ENCODE measurements around the gene CLDN34.

CLDN34 gene, protein sequence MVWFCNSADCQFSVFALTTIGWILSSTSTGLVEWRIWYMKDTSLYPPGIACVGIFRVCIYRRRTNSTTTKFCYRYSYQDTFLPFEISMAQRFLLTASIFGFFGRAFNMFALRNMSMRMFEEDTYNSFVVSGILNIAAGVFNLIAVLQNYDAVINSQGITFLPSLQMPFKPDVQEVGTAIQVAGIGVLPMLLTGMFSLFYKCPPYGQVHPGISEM

DNA sequence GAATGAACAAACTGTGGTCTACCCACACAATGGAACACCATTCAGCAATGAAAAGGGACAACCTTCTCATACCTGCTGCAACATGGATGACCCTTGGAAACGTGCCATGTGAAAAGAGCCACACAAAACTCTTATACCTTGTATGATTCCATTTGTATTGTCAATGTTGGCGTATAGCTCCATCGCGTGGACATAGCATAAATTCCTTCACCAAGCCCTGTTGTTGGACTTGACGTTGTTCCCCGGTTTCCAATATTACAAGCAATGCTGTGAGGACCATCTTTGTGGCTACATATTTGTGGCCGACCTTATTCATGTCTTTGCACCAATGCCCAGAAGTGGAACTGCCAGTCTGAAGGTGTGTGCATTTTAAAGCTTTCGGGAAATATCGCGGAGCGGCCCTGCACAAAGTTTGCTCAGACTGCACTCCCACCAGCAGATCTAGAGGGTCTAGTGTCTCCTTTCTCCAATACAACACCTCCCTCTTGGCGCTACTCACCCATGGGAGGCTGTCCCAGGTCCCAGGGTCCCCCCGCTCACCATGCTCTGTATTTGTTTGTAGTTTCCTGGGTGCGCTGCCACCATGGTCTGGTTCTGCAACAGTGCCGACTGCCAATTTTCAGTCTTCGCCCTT lies at the start of gene CLDN34:
TSS of gene CLDN34 (plus strand) at position 584 of the 634 bp plus-strand sequence. CDS start at position 584, 0 bp downstream.
- Histone ChIP-seq H3K9ac (ENCODE audit: low read depth, low read length) (no peak within 1 kb of the TSS), H3K4me3 (ENCODE audit: low read depth, low read length) (no peak within 1 kb of the TSS), H3K4me1 (ENCODE audit: control insufficient read depth, insufficient read depth, low read length) (no peaks in the 10 kb centered on the region), H3K9me3 (ENCODE audit: control insufficient read depth, insufficient read depth, low read length) (no peaks in the 10 kb centered on the region), H3K27ac (ENCODE audit: low read depth, low read length) (no peak within 1 kb of the TSS), H3K27me3 (ENCODE audit: control insufficient read depth, insufficient read depth, low read length) (no peaks in the 10 kb centered on the region), H3K36me3 (ENCODE audit: control insufficient read depth, insufficient read depth, low read length) (no peaks in the 10 kb centered on the region)

DNA sequence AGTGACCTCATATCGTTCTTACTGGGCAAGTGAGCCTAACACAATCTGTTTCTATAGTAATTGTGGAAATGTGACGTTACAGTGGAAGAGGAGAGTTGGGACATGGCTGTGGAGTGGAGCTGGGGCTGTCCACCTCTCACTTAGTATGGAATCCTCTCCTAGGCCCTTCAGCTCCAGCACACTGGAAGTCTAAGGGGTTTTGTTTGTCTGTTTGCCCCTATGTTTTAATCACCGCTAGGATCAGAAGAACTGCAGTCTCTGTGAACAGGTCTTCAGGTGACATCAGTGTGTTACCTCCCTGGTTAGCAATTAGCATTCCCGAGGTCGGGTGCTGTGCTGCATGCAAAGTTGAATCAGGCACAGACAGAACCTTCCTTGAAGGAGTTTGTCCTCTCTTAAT lies 49.3 kb upstream of the CLDN34 start:
- no peak overlapping the region for H3K27ac ChIP-seq (ENCODE audit: low read depth, low read length)
- H3K27me3 ChIP-seq (ENCODE audit: control insufficient read depth, insufficient read depth, low read length): no peaks in the 10 kb centered on the region
- H3K4me3 ChIP-seq (ENCODE audit: low read depth, low read length): no peak overlapping the region
- H3K9ac ChIP-seq (ENCODE audit: low read depth, low read length): no peak overlapping the region
- peaks cover 9% of the 10 kb centered on the region for H3K4me1 ChIP-seq (ENCODE audit: control insufficient read depth, insufficient read depth, low read length)
- no peaks in the 10 kb centered on the region for H3K36me3 ChIP-seq (ENCODE audit: control insufficient read depth, insufficient read depth, low read length)
- no peaks in the 10 kb centered on the region for H3K9me3 ChIP-seq (ENCODE audit: control insufficient read depth, insufficient read depth, low read length)

DNA sequence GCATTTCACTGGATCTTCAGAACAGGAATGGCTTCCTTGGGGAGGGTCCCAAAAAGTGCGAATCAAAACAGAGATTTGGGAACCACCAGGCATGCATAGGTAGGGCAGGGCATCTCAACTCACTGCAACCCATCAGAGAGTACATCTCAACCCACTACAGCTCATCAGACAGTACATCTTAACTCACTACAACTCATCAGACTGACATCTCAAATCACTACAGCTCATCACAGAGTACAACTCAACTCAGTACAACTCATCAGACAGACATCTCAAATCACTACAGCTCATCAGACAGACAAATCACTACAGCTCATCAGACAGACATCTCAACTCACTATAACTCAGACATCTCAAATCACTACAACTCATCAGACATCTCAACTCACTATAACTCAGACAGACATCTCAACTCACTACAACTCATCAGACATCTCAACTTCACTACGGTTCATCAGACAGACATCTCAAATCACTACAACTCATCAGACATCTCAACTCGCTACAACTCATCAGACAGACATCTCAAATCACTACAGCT lies 47.5 kb upstream of the CLDN34 start:
- Histone ChIP-seq H3K9me3 (ENCODE audit: control insufficient read depth, insufficient read depth, low read length) (no peaks in the 10 kb centered on the region), H3K27ac (ENCODE audit: low read depth, low read length) (no peak overlapping the region), H3K4me1 (ENCODE audit: control insufficient read depth, insufficient read depth, low read length) (peaks cover 8% of the 10 kb centered on the region; the same call in 1 of the 2 replicates), H3K4me3 (ENCODE audit: low read depth, low read length) (no peak overlapping the region), H3K36me3 (ENCODE audit: control insufficient read depth, insufficient read depth, low read length) (no peaks in the 10 kb centered on the region), H3K27me3 (ENCODE audit: control insufficient read depth, insufficient read depth, low read length) (no peaks in the 10 kb centered on the region), H3K9ac (ENCODE audit: low read depth, low read length) (no peak overlapping the region)

DNA sequence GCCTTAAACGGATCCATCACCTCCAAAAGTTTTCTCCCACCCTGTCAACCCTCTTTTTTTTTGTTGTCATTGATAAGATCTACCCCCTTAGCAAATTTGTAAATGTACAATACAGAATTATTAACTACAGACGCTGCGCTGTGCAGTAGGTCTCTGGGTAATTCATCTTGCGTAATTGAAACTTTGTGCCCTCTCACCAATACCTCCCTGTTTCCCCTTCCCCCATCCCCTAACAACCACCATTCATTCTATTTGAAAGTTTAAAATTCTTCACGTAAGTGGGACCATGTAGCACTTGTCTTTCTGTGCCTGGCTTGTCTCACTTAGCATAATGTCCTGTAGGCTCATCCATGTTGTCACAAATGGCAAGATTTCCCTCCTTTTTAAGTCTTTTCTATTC lies 45.8 kb upstream of the CLDN34 start:
- no peak overlapping the region for H3K27ac ChIP-seq (ENCODE audit: low read depth, low read length)

DNA sequence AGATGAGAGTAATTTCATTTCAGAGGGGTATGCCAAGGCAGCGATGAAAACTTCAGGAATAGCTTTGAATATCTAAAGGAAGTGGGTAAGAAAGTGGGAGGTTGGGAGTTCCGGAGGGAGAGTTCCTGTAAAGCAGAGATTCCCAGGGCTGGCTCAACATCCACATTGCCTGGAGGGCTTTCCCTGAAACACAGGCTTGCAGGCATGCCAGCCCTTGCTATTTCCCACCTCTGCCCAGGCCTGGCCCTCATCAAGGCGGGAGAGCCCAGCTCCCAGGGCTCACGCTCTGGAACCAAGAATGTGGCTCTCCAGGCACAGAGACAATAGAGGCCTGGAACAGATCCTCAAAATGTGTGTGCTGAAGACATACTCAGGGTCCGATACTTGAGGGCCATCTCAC lies 43.8 kb upstream of the CLDN34 start:
- Histone ChIP-seq H3K36me3 (ENCODE audit: control insufficient read depth, insufficient read depth, low read length) (no peaks in the 10 kb centered on the region), H3K27me3 (ENCODE audit: control insufficient read depth, insufficient read depth, low read length) (no peaks in the 10 kb centered on the region)

More for the DNA sequence above, 45.8 kb upstream of the CLDN34 start:
- Histone ChIP-seq H3K4me3 (ENCODE audit: low read depth, low read length) (no peak overlapping the region), H3K9me3 (ENCODE audit: control insufficient read depth, insufficient read depth, low read length) (no peaks in the 10 kb centered on the region), H3K27me3 (ENCODE audit: control insufficient read depth, insufficient read depth, low read length) (no peaks in the 10 kb centered on the region), H3K4me1 (ENCODE audit: control insufficient read depth, insufficient read depth, low read length) (peaks cover 8% of the 10 kb centered on the region; the same call in 1 of the 2 replicates), H3K36me3 (ENCODE audit: control insufficient read depth, insufficient read depth, low read length) (no peaks in the 10 kb centered on the region), H3K9ac (ENCODE audit: low read depth, low read length) (no peak overlapping the region)

DNA sequence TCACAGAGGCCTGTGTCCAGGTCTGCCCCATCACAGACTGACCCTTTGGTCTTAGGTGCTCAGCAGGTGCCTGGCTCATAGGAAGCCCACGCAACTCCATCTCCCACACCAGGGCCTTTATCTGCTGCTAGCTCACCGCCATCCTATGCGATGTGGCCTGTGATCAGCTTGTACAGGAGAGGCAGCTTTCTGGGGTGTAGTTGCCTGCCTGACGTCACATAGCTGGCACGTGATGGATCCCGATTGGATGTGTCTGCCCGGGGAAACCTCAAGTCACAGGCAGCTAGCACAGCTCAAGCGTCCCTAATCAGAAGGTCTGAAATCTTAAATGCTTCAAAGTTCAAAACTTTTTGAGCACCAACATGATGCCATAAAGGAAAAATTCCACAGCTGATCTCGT lies 41.2 kb upstream of the CLDN34 start:
- Histone ChIP-seq H3K4me3 (ENCODE audit: low read depth, low read length) (no peak overlapping the region), H3K4me1 (ENCODE audit: control insufficient read depth, insufficient read depth, low read length) (peaks cover 24% of the 10 kb centered on the region), H3K27ac (ENCODE audit: low read depth, low read length) (no peak overlapping the region), H3K9ac (ENCODE audit: low read depth, low read length) (no peak overlapping the region), H3K9me3 (ENCODE audit: control insufficient read depth, insufficient read depth, low read length) (no peaks in the 10 kb centered on the region), H3K27me3 (ENCODE audit: control insufficient read depth, insufficient read depth, low read length) (no peaks in the 10 kb centered on the region), H3K36me3 (ENCODE audit: control insufficient read depth, insufficient read depth, low read length) (no peaks in the 10 kb centered on the region)

More for the DNA sequence above, 43.8 kb upstream of the CLDN34 start:
- H3K9me3 ChIP-seq (ENCODE audit: control insufficient read depth, insufficient read depth, low read length): no peaks in the 10 kb centered on the region
- H3K9ac ChIP-seq (ENCODE audit: low read depth, low read length): no peak overlapping the region
- H3K27ac ChIP-seq (ENCODE audit: low read depth, low read length): no peak overlapping the region
- H3K4me1 ChIP-seq (ENCODE audit: control insufficient read depth, insufficient read depth, low read length): peaks cover 15% of the 10 kb centered on the region
- H3K4me3 ChIP-seq (ENCODE audit: low read depth, low read length): no peak overlapping the region

DNA sequence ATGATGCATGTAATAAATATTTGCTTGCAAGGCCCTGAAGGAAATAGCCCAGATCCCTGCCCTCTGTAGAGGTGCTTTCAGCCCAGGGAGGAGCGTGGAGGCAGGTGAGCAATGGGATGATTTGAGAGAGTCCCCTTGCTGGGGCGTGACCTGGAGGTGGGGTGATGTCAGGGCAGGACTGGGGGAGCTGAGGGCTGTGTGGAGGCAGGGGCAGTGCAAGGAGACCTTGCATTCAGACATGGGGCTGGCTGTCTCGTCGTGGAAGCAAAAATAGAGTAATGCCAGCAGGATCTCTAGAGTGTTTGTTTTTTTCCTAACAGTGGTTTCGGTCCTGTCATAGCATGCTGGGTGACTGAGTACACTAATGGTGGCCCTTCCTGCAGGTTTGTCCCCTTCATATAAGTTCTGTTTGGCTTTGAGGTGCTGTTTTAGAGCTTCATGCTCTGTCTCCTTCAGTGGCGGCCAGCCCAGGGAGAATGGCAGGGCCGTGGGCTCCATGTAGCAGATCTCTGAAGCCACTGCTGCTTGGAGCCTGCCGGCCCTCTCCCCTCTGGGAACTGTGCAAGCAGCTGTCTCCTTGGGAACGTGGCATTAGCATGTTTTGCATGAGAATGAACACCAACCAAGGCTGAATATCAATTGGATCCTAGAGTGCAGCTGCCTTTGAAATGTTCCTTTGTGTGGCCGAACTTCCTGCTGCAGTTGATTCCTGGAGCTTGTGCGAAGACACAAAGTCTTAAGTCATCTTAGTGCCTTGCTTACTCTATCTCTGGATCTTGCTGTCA lies 39.3 kb upstream of the CLDN34 start:
- H3K4me3 ChIP-seq (ENCODE audit: low read depth, low read length): peak overlapping the region; percentile 48
- peaks cover 28% of the 10 kb centered on the region for H3K4me1 ChIP-seq (ENCODE audit: control insufficient read depth, insufficient read depth, low read length)
- H3K9ac ChIP-seq (ENCODE audit: low read depth, low read length): peak overlapping the region; percentile 43; the same call in 1 of the 2 replicates
- H3K27me3 ChIP-seq (ENCODE audit: control insufficient read depth, insufficient read depth, low read length): no peaks in the 10 kb centered on the region
- H3K27ac ChIP-seq (ENCODE audit: low read depth, low read length): peak overlapping the region; percentile 94
- no peaks in the 10 kb centered on the region for H3K9me3 ChIP-seq (ENCODE audit: control insufficient read depth, insufficient read depth, low read length)
- H3K36me3 ChIP-seq (ENCODE audit: control insufficient read depth, insufficient read depth, low read length): no peaks in the 10 kb centered on the region

DNA sequence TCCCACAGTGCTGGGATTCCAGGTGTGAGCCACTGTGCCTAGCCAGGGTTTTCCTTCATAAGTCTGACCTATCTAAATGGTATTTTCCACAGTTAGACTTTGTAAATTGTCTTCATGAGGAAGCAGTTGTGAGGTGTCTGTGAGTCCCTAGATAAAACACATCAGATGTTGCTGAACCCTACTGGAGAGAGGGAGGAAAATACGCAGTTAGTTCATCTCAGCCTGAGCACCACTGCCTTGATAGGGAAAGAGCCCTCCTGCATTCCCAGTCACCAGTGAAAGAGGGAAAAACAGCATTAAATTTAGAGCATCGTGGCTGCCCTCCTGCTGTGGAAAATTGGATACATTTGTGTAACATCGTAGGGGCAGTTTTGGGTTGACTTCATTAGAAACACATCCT lies 31.7 kb upstream of the CLDN34 start:
- H3K9me3 ChIP-seq (ENCODE audit: control insufficient read depth, insufficient read depth, low read length): no peaks in the 10 kb centered on the region
- no peaks in the 10 kb centered on the region for H3K27me3 ChIP-seq (ENCODE audit: control insufficient read depth, insufficient read depth, low read length)
- no peak overlapping the region for H3K4me3 ChIP-seq (ENCODE audit: low read depth, low read length)
- H3K27ac ChIP-seq (ENCODE audit: low read depth, low read length): no peak overlapping the region
- no peak overlapping the region for H3K9ac ChIP-seq (ENCODE audit: low read depth, low read length)
- peaks cover 35% of the 10 kb centered on the region for H3K36me3 ChIP-seq (ENCODE audit: control insufficient read depth, insufficient read depth, low read length)
- 0 out of 2 replicates have a peak, but pooled peaks cover 3% of the 10 kb centered on the region for H3K4me1 ChIP-seq (ENCODE audit: control insufficient read depth, insufficient read depth, low read length)

DNA sequence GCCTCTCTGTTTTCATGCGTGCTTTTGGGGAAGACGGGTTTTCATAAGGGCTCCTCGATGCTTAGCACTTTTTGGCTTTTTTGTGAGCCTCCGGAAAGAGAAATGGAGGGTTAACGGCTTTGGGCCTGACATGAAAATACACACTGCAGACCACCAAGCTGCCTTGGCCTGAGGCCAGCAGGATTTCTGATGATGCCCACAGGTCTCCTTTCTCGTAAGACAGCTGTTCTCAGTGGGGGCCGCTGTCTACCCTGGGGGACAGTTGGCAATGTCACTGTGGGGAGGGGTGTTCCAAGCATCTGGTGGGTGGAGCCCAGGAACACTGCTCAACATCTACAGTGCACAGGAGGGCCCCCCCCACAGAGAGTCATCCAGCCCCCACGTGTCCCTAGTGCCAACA lies 29.4 kb upstream of the CLDN34 start:
- H3K4me1 ChIP-seq (ENCODE audit: control insufficient read depth, insufficient read depth, low read length): 0 out of 2 replicates have a peak, but pooled peaks cover 1% of the 10 kb centered on the region
- H3K36me3 ChIP-seq (ENCODE audit: control insufficient read depth, insufficient read depth, low read length): peaks cover 55% of the 10 kb centered on the region
- H3K4me3 ChIP-seq (ENCODE audit: low read depth, low read length): no peak overlapping the region
- no peaks in the 10 kb centered on the region for H3K9me3 ChIP-seq (ENCODE audit: control insufficient read depth, insufficient read depth, low read length)
- H3K27me3 ChIP-seq (ENCODE audit: control insufficient read depth, insufficient read depth, low read length): no peaks in the 10 kb centered on the region
- no peak overlapping the region for H3K9ac ChIP-seq (ENCODE audit: low read depth, low read length)
- no peak overlapping the region for H3K27ac ChIP-seq (ENCODE audit: low read depth, low read length)

DNA sequence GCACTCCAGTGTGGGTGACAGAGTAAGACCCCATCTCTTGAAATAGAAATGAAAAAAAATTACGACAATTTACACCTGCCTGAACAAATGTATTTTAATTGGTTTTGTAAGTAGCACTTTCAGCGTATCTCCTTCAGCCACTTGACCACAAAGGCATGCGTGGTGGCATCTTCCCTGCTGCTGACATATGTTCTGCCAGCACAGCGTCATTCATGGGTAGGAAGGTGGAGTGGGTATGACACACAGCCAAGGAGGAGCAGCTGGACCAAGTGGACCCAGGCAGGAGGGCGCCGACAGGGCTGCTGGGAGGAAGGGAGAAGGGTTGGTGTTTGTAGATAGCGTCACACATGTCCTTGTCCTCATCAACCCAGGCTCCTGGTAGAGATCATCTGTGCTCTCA lies 28.6 kb upstream of the CLDN34 start:
- H3K4me1 ChIP-seq (ENCODE audit: control insufficient read depth, insufficient read depth, low read length): no peaks in the 10 kb centered on the region
- H3K27me3 ChIP-seq (ENCODE audit: control insufficient read depth, insufficient read depth, low read length): no peaks in the 10 kb centered on the region
- no peak overlapping the region for H3K9ac ChIP-seq (ENCODE audit: low read depth, low read length)
- no peaks in the 10 kb centered on the region for H3K9me3 ChIP-seq (ENCODE audit: control insufficient read depth, insufficient read depth, low read length)
- H3K4me3 ChIP-seq (ENCODE audit: low read depth, low read length): no peak overlapping the region
- H3K36me3 ChIP-seq (ENCODE audit: control insufficient read depth, insufficient read depth, low read length): peaks cover 56% of the 10 kb centered on the region
- no peak overlapping the region for H3K27ac ChIP-seq (ENCODE audit: low read depth, low read length)

DNA sequence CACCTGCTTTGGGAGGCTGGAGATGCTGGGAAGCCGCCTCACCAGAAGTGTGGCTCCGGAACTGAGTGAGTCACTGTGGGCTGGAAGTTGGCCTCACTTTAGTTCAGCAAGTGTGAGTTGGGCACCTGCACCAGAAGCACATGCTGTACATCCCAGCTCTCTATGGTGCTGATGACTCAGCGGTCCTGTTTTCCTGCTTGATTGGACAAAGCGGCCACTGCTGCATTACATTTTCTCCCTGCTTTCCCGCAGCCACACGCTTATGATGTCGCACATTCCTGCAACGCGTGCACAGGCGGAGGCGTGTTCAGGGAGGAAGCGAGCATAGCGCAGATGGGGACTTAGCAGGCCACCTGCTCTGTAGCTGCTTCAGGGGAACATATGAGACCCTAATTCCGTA lies 26.7 kb upstream of the CLDN34 start:
- no peaks in the 10 kb centered on the region for H3K4me1 ChIP-seq (ENCODE audit: control insufficient read depth, insufficient read depth, low read length)
- no peak overlapping the region for H3K4me3 ChIP-seq (ENCODE audit: low read depth, low read length)
- no peak overlapping the region for H3K27ac ChIP-seq (ENCODE audit: low read depth, low read length)
- H3K36me3 ChIP-seq (ENCODE audit: control insufficient read depth, insufficient read depth, low read length): peaks cover 61% of the 10 kb centered on the region
- no peak overlapping the region for H3K9ac ChIP-seq (ENCODE audit: low read depth, low read length)
- H3K9me3 ChIP-seq (ENCODE audit: control insufficient read depth, insufficient read depth, low read length): no peaks in the 10 kb centered on the region
- no peaks in the 10 kb centered on the region for H3K27me3 ChIP-seq (ENCODE audit: control insufficient read depth, insufficient read depth, low read length)
